Measurements from ENCODE around the gene MAP4. TPM values are rescaled to one million over a fixed set of nuclear protein-coding genes. Genes with fewer than 3 reads are reported as not detected.

Gene MAP4
- total RNA-seq, 4 donors from 2014 or later: 597 to 976 (median 687) TPM

DNA sequence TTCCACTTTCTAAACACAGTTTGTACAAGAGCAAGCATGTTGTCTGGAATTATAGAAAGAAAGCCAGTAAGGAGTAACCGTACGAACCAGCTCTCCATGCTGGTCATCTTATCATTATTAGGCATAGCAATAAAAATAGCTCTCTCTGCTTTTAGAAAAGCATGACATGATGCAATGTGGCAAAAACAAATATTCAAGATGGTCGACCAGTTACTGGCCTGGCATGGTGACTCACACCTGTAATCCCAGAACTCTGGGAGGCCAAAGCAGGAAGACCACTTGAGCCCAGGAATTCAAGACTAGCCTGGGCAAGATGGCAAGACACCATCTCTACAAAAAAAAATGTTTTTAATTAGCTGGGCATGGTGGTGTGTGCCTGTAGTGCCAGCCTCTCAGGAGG lies 2.6 kb upstream of the MAP4 start:
- DNase-seq (peak; percentile 59 to 72), ATAC-seq (peak; percentile 74 to 77)
- intact Hi-C loops (cut with DNase I; ENCODE audit: low total_unique reads): no loop called here
- H3K27me3 ChIP-seq: no peaks in the 10 kb centered on the region
- H3K4me3 ChIP-seq: peak overlapping the region in 1 of 4 donors; percentile 5
- no peaks in the 10 kb centered on the region for H3K36me3 ChIP-seq
- H3K4me1 ChIP-seq: peaks cover 57 to 80% of the 10 kb centered on the region in 2 donors
- TF ChIP-seq POLR2A (IDR thresholded peaks at IDR 0.05): peak; percentile 29 to 49
- TF ChIP-seq, protein P1, sequence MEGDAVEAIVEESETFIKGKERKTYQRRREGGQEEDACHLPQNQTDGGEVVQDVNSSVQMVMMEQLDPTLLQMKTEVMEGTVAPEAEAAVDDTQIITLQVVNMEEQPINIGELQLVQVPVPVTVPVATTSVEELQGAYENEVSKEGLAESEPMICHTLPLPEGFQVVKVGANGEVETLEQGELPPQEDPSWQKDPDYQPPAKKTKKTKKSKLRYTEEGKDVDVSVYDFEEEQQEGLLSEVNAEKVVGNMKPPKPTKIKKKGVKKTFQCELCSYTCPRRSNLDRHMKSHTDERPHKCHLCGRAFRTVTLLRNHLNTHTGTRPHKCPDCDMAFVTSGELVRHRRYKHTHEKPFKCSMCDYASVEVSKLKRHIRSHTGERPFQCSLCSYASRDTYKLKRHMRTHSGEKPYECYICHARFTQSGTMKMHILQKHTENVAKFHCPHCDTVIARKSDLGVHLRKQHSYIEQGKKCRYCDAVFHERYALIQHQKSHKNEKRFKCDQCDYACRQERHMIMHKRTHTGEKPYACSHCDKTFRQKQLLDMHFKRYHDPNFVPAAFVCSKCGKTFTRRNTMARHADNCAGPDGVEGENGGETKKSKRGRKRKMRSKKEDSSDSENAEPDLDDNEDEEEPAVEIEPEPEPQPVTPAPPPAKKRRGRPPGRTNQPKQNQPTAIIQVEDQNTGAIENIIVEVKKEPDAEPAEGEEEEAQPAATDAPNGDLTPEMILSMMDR (IDR thresholded peaks at IDR 0.05 in 4 of 5, conservative IDR thresholded peaks at IDR 0.05 in 1 of 5): no peak
- in situ Hi-C loops (cut with MboI; ENCODE audit: low sequenced_read_pairs in 4 of 4): loop anchor here in 1 of 4 donors (10.0 kb wide), 1 partner anchor 56 kb away; no protein-coding TSS in a partner anchor
- no peaks in the 10 kb centered on the region for H3K9me3 ChIP-seq
- peak overlapping the region; percentile 90 to 96 (median 92) for H3K27ac ChIP-seq

DNA sequence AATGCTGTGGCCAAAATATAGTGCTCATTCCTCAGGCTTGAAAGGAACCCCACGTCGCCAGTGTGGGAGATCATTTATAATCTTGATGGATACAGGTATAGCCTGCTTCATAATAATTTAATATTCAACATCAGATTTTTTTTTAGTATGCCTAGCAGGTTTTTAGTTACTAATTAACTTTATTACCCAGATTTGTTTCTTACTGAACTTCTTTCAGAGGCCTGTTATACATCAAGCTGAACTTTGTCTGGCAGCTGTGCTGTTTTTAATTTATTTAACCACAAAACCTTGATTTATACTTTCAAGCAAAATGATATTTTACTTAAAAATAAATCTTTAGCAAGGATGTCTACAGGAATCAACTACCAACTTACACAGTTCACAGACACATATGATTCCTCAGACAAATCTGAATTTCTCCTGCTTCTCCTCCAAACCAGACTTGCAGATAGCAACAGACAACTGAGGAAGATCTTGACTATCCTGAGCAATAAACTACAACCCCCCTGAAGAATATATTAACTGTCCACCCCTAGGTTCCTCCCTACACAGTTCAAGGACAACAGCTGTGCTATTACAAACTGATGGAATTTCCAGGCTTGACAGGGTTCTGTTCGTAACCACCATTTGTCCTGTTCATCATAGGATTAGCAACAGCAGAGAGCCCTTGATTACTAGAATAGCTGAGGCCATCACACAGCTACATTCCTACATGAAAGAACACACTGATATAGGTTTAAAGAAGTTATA lies 610 bp downstream of the MAP4 start:
- in situ Hi-C loops (cut with MboI; ENCODE audit: low sequenced_read_pairs in 4 of 4): loop anchor here in 1 of 4 donors (10.0 kb wide), 1 partner anchor 59 kb away; no protein-coding TSS in a partner anchor
- no peak for ATAC-seq
- peaks cover 53 to 79% of the 10 kb centered on the region in 2 donors for H3K4me1 ChIP-seq

DNA sequence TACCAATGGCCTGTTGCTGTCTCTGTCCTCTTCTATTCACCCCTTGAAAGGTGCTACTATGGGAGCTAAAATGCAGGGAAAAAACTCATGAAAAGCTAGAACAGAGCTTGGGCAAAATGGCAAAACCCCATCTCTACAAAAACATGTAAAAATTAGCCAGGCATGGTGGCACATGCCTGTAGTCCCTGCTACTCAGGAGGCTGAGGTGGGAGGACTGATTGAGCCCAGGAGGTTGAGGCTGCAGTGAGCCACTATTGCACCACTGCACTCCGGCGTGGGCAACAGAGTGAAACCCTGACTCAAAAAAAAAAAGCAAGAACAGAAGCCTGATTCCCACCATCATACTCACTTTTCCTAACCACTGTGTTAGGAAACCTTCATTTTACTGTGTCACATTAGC lies 1.9 kb downstream of the MAP4 start:
- no peaks in the 10 kb centered on the region for H3K9me3 ChIP-seq
- in situ Hi-C loops (cut with MboI; ENCODE audit: low sequenced_read_pairs in 4 of 4): loop anchor here in 1 of 4 donors (10.0 kb wide), 1 partner anchor 60 kb away; no protein-coding TSS in a partner anchor

More for the DNA sequence above, 610 bp downstream of the MAP4 start:
- no peaks in the 10 kb centered on the region for H3K27me3 ChIP-seq
- peak overlapping the region; percentile 43 to 66 (median 56) for H3K4me3 ChIP-seq
- TF ChIP-seq, protein P1 (IDR thresholded peaks at IDR 0.05 in 4 of 5, conservative IDR thresholded peaks at IDR 0.05 in 1 of 5): no peak
- TF ChIP-seq POLR2A (IDR thresholded peaks at IDR 0.05): no peak
- H3K27ac ChIP-seq: peak overlapping the region; percentile 90 to 96 (median 92)
- DNase-seq: no peak
- intact Hi-C loops (cut with DNase I; ENCODE audit: low total_unique reads): loop anchor here (1.0 kb wide), 1 partner anchor 72 kb away; no protein-coding TSS in a partner anchor
- no peaks in the 10 kb centered on the region for H3K36me3 ChIP-seq
- no peaks in the 10 kb centered on the region for H3K9me3 ChIP-seq

DNA sequence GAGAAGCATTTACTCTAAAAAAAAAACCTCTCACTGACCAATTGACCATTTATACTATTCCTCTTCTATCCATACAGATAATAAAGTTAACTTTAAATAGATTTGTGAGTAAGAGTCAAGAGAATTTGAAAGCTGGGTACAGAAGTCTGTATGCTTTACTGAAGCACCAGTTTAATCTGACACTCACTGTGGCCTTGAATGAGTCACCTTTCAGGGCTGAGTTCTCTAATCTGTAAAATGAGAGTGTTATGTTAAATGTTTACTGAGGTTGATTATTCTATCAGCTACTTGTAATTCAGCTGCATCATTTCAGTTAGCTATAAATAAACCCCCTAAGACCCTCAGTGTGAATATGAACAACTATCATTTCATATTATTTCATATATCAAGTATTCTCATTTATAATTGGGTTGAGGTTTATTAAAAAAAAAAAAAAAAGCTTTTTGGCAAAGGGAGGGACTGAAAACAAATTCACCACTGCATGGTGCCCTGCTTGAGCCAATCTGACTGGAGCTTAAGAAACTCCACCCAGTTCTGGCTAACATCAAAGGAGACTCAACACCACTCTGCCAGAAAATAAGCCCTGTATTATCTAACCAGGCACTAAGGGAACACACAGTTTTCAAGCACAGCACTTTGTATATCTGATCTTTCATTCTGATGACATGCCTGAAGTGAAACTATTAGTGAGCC lies 2.8 kb downstream of the MAP4 start:
- peak; percentile 61 to 81 for DNase-seq
- peak overlapping the region; percentile 43 to 66 (median 56) for H3K4me3 ChIP-seq
- peaks cover 70 to 84% of the 10 kb centered on the region in 2 donors for H3K4me1 ChIP-seq
- H3K36me3 ChIP-seq: peaks cover 0 to 11% of the 10 kb centered on the region in 2 donors
- ATAC-seq: peak; percentile 86
- no peaks in the 10 kb centered on the region for H3K9me3 ChIP-seq
- no peaks in the 10 kb centered on the region for H3K27me3 ChIP-seq
- H3K27ac ChIP-seq: peak overlapping the region; percentile 90 to 96 (median 92)
- TF ChIP-seq, protein P1 (IDR thresholded peaks at IDR 0.05 in 4 of 5, conservative IDR thresholded peaks at IDR 0.05 in 1 of 5): no peak
- peak in 1 of 2 donors; percentile 88 for TF ChIP-seq POLR2A (IDR thresholded peaks at IDR 0.05)
- in situ Hi-C loops (cut with MboI; ENCODE audit: low sequenced_read_pairs in 4 of 4): loop anchor here in 1 of 4 donors (10.0 kb wide), 1 partner anchor 61 kb away; no protein-coding TSS in a partner anchor
- intact Hi-C loops (cut with DNase I; ENCODE audit: low total_unique reads): loop anchor here (2.0 kb wide), 1 partner anchor 23 kb away; no protein-coding TSS in a partner anchor

More for the DNA sequence above, 1.9 kb downstream of the MAP4 start:
- ATAC-seq (no peak), DNase-seq (peak in 1 of 2 donors; percentile 40)
- H3K27ac ChIP-seq: peak overlapping the region; percentile 90 to 96 (median 92)
- TF ChIP-seq, protein P1 (IDR thresholded peaks at IDR 0.05 in 4 of 5, conservative IDR thresholded peaks at IDR 0.05 in 1 of 5): no peak
- no peak for TF ChIP-seq POLR2A (IDR thresholded peaks at IDR 0.05)
- intact Hi-C loops (cut with DNase I; ENCODE audit: low total_unique reads): no loop called here
- H3K27me3 ChIP-seq: no peaks in the 10 kb centered on the region
- H3K36me3 ChIP-seq: peaks cover 0 to 2% of the 10 kb centered on the region in 2 donors
- H3K4me1 ChIP-seq: peaks cover 64 to 83% of the 10 kb centered on the region in 2 donors
- H3K4me3 ChIP-seq: peak overlapping the region; percentile 43 to 66 (median 56)
